Endothelial cell of umbilical vein (primary cell): ENCODE measurements around the gene RHCG. TPM values are rescaled to one million over a fixed set of nuclear protein-coding genes. Genes with fewer than 3 reads are reported as not detected.

Experiments used
- BruUV-seq: library from RNA; stranded (reverse); fragments of 400-500 nt; replicated peaks from 2 replicates; lab custom pipeline; 2021; lab: Mats Ljungman, UMichigan
- CTCF ChIA-PET: fragments of 300-600, 350-600 bp; sonication (Branson Sonifier 250); formaldehyde crosslinking; loops from one replicate; lab custom pipeline; 2021; ENCODE audit warnings: antibody characterized with exemption, inconsistent platforms; lab: Charles Lee
- POLR2A ChIA-PET: fragments of 300-600, 350-600 bp; sonication (Branson Sonifier 250); formaldehyde crosslinking; loops from one replicate; lab custom pipeline; 2021; ENCODE audit warnings: antibody characterized with exemption, inconsistent platforms; lab: Charles Lee
- DNase-seq: peaks from one replicate; pipeline ENCODE4 v3.0.0-alpha.2; 2011; ENCODE audit warnings: low read depth, low spot score
- FAIRE-seq: peaks from 2 replicates; lab custom pipeline; 2011; peaks lifted over from hg19 to GRCh38; lab: Jason Lieb, UNC
- H2AFZ ChIP-seq: 2 replicates; pipeline ENCODE4 v1.6.0; 2012; ENCODE audit warnings: low read depth, low read length, control low read depth, inconsistent platforms
- H3K27ac ChIP-seq: 2 replicates; pipeline ENCODE4 v1.5.1; 2011; ENCODE audit warnings: low read depth, mild to moderate bottlenecking, control low read depth, low read length, moderate library complexity; ENCODE audit not compliant: insufficient read depth
- H3K27me3 ChIP-seq, 2 experiments: 2 replicates each; pipeline versions ENCODE4 v1.6.0 to v1.6.1; 2011; ENCODE audit warnings: low read length in 2 of 2, mixed read lengths in 1 of 2; ENCODE audit not compliant: control insufficient read depth in 2 of 2, insufficient read depth in 2 of 2
- H3K36me3 ChIP-seq, 2 experiments: 2 replicates in 1 of 2; 3 replicates in 1 of 2; pipeline ENCODE4 v1.5.1; 2011; ENCODE audit warnings: low read length in 2 of 2, mild to moderate bottlenecking in 1 of 2, moderate library complexity in 1 of 2; ENCODE audit not compliant: control insufficient read depth in 2 of 2, insufficient read depth in 2 of 2; ENCODE audit errors: extremely low read depth in 1 of 2
- H3K4me1 ChIP-seq: 3 replicates; pipeline ENCODE4 v1.5.1; 2011; ENCODE audit warnings: mild to moderate bottlenecking, low read length; ENCODE audit not compliant: control insufficient read depth, insufficient read depth; ENCODE audit errors: extremely low read depth
- H3K4me2 ChIP-seq: 2 replicates; pipeline ENCODE4 v1.6.1; 2011; ENCODE audit warnings: low read length, control low read depth, mixed read lengths; ENCODE audit not compliant: insufficient read depth
- H3K4me3 ChIP-seq, 3 experiments: fragments of 200-600 bp in 1 of 3; sonication (generic), shearing (Covaris generic) in 1 of 3; replicated peaks in 1 of 3; 2 replicates each; pipeline ENCODE4 v1.5.1; 2011 to 2016; ENCODE audit warnings: control low read depth in 3 of 3, low read length in 3 of 3, mild to moderate bottlenecking in 2 of 3, inconsistent platforms in 1 of 3, low read depth in 1 of 3, moderate library complexity in 1 of 3; ENCODE audit not compliant: insufficient read depth in 1 of 3
- H3K79me2 ChIP-seq: 2 replicates; pipeline ENCODE4 v1.6.0; 2012; ENCODE audit warnings: low read length, inconsistent platforms; ENCODE audit not compliant: control insufficient read depth, insufficient read depth
- H3K9ac ChIP-seq: replicated peaks from 2 replicates; pipeline ENCODE3; 2011; ENCODE audit warnings: low read length, control low read depth; ENCODE audit not compliant: insufficient read depth; ENCODE audit errors: extremely low read depth
- H3K9me1 ChIP-seq: replicated peaks from 3 replicates; pipeline ENCODE4 v1.6.0; 2011; ENCODE audit warnings: mild to moderate bottlenecking, low read length; ENCODE audit not compliant: control insufficient read depth, insufficient read depth; ENCODE audit errors: extremely low read depth
- H3K9me3 ChIP-seq: replicated peaks from 2 replicates; pipeline ENCODE4 v1.5.1; 2012; ENCODE audit warnings: low read length, inconsistent platforms; ENCODE audit not compliant: control insufficient read depth, insufficient read depth
- H4K20me1 ChIP-seq: replicated peaks from 2 replicates; pipeline ENCODE3; 2011; ENCODE audit warnings: mild to moderate bottlenecking, low read length; ENCODE audit not compliant: control insufficient read depth, insufficient read depth; ENCODE audit errors: extremely low read depth
- CTCF ChIP-seq, 2 donors: IDR thresholded peaks; 1 replicate in 1 of 2; 2 replicates in 1 of 2; pipeline ENCODE4 v1.5.1; 2011; ENCODE audit warnings: low read length in 2 of 2, mild to moderate bottlenecking in 2 of 2, moderate library complexity in 2 of 2, control low read depth in 1 of 2, inconsistent platforms in 1 of 2, low read depth in 1 of 2; ENCODE audit not compliant: insufficient read depth in 1 of 2; ENCODE audit errors: extremely low read depth in 1 of 2
- EZH2 ChIP-seq: IDR thresholded peaks from 2 replicates; pipeline ENCODE4 v1.6.1; 2012; ENCODE audit warnings: borderline replicate concordance, low read depth, mild to moderate bottlenecking, moderate library complexity, low read length, inconsistent platforms; ENCODE audit not compliant: severe bottlenecking
- FOS ChIP-seq: IDR thresholded peaks from 2 replicates; pipeline ENCODE4 v1.6.1; 2011; ENCODE audit warnings: mild to moderate bottlenecking, low read length, moderate library complexity, borderline replicate concordance; ENCODE audit not compliant: insufficient read depth
- GATA2 ChIP-seq: IDR thresholded peaks from 2 replicates; pipeline ENCODE4 v1.7.0; 2011; ENCODE audit warnings: low read depth, mild to moderate bottlenecking, moderate library complexity, mixed read lengths, low read length; ENCODE audit not compliant: insufficient read length, insufficient read depth
- JUN ChIP-seq: IDR thresholded peaks from 2 replicates; pipeline ENCODE4 v1.6.1; 2011; ENCODE audit warnings: borderline replicate concordance, low read depth; ENCODE audit not compliant: insufficient read length, insufficient read depth
- MAX ChIP-seq: IDR thresholded peaks from 2 replicates; pipeline ENCODE4 v1.6.1; 2011; ENCODE audit not compliant: insufficient read depth, insufficient read length
- MYC ChIP-seq: IDR thresholded peaks from one replicate; pipeline ENCODE4 v1.6.1; 2011; ENCODE audit warnings: mild to moderate bottlenecking, low read depth, low read length
- POLR2A ChIP-seq: IDR thresholded peaks from 2 replicates; pipeline ENCODE4 v1.6.1; 2012; ENCODE audit warnings: low read depth, mild to moderate bottlenecking, control low read depth, low read length
- POLR2AphosphoS5 ChIP-seq: IDR thresholded peaks from 2 replicates; pipeline ENCODE4 v1.6.1; 2012; ENCODE audit warnings: low read depth, mild to moderate bottlenecking, control low read depth, low read length, moderate library complexity; ENCODE audit not compliant: insufficient read depth
- dilution Hi-C: fragments of 300-500 bp; cut with MboI; formaldehyde crosslinking; loops from one replicate; pipeline ENCODE4 v1.15.0; 2019; ENCODE audit warnings: low sequenced_read_pairs; ENCODE audit not compliant: extremely low pct_ligation_motif_present
- intact Hi-C: fragments of 100-400 bp; cut with micrococcal nuclease; formaldehyde crosslinking; loops from one replicate; pipeline ENCODE4 v1.10.0; 2022
- polyA plus RNA-seq, 4 experiments: library from polyadenylated mRNA; depleted of rRNA in 3 of 4; stranded (reverse) in 3 of 4; unstranded in 1 of 4; fragments of >200 nt; gene quantifications; 2 replicates each; pipeline versions ENCODE4 v1.2.1 to v1.2.3, GENCODE V29; 2011 to 2012; ENCODE audit warnings: missing spikeins in 1 of 4
- total RNA-seq: library from RNA; stranded (reverse); gene quantifications from 2 replicates; pipeline ENCODE4 v1.2.3, GENCODE V29; 2021

The RHCG gene
- total and polyA plus RNA-seq, 2 donors (not counting 3 experiments of a cell fraction or from before 2014, with no cell fraction given): not detected

DNA sequence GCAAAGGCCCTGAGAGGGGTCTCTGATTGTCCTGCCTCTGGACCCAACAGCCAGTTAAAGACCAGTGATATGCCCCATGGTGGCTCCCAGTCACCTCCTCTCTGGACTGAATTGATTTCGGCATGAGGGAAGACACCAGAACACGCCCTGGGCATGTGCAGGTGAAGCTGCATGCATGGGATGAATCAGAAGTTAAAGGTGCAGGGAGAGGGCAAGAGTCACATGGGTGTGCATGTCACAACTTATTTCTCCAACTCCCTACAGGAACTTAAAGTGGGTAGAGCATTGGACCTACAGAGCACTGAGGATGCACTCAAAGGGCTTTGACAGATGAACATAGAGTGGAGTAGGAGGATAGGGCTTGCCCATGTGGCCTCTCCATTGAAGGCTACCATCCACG, 16.9 kb upstream of the RHCG start:
- dilution Hi-C loops (no loop called here), intact Hi-C loops (no loop called here)
- Histone ChIP-seq H3K4me1 (no peaks in the 10 kb centered on the region), H2AFZ (no peak overlapping the region), H3K9me3 (no peaks in the 10 kb centered on the region), H3K36me3 (no peaks in the 10 kb centered on the region), H3K27ac (no peak overlapping the region), H3K4me3 (no peak overlapping the region), H3K9ac (no peak overlapping the region), H3K4me2 (no peak overlapping the region), H3K79me2 (no peaks in the 10 kb centered on the region), H3K27me3 (peaks cover 8 to 22% of the 10 kb centered on the region in 2 experiments), H3K9me1 (no peaks in the 10 kb centered on the region), H4K20me1 (no peaks in the 10 kb centered on the region)
- FAIRE-seq (no peak), DNase-seq (no peak)
- BruUV-seq: no TSS peak
- POLR2A ChIA-PET: no interaction called here
- TF ChIP-seq MYC (no peak), MAX (no peak), EZH2 (no peak), GATA2 (no peak), POLR2AphosphoS5 (no peak), FOS (no peak), CTCF (IDR thresholded peaks at IDR 0.05; ENCODE audit: extremely low read depth in 1 of 2, insufficient read depth in 1 of 2, low read depth in 1 of 2, low read length in 2 of 2) (no peak), POLR2A (no peak), JUN (no peak)
- CTCF ChIA-PET: interaction anchor here (1.6 kb wide), 1 partner anchor 19 kb away, joined by 3 read pairs; no protein-coding TSS in a partner anchor
